ENCODE data around the gene UBASH3B.
"Not testable (repeated sequence)": the region's sequence is repeated elsewhere in the genome, so short reads cannot be mapped to it uniquely, and the experiment has no call there.

The UBASH3B gene

GRCh38 chr11:122815900-122816299 is 160.4 kb downstream of the UBASH3B start:
- Mint-ChIP-seq H3K4me3 (no peak overlapping the region), H3K4me1 (ENCODE audit: low read depth) (peaks cover 6% of the 10 kb centered on the region), H3K9me3 (peaks cover 15% of the 10 kb centered on the region), H3K36me3 (ENCODE audit: low read depth) (no peaks in the 10 kb centered on the region), H3K27ac (no peak overlapping the region), H3K27me3 (peaks cover 4% of the 10 kb centered on the region)
- intact Hi-C loops (cut with micrococcal nuclease): no loop called here

DNA sequence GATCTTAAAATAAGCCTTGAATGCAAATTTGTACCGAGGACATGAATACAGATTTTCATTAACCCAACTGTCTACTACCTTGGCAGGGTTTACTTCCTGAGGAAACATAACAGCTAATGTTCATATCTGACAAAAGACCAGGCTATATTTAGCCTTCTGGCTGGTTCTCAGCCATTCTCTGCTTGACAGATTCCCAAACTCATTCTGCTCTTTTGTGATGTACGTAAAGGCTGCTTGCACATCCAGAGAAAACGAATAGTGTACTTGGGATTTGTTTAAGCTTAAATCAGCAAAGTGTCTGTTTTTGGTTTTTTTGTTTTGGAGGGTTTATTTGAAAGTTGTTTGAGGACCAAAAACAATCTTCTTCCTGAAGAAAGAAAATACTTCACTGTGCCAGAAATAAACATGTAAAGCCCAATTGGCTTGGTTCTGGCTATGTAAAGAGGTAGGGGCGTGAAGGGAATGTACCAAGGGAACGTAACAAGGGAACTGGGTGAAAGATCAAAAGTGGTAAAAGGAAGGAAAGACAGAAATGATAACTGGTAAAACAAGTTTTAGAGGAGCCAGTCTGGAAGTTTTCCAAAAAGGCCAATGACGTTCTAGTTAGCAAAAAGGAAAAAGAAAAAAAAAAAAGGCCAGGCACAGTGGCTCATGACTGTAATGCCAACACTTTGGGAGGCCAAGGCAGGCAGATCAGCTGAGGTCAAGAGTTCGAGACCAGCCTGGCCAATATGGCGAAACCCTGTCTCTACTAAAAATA is 161.4 kb downstream of the UBASH3B start:
- H3K4me3 Mint-ChIP-seq: no peak overlapping the region
- peaks cover 4% of the 10 kb centered on the region for H3K27me3 Mint-ChIP-seq
- intact Hi-C loops (cut with micrococcal nuclease): no loop called here
- H3K9me3 Mint-ChIP-seq: peaks cover 15% of the 10 kb centered on the region
- H3K36me3 Mint-ChIP-seq (ENCODE audit: low read depth): no peaks in the 10 kb centered on the region
- H3K4me1 Mint-ChIP-seq (ENCODE audit: low read depth): peaks cover 6% of the 10 kb centered on the region
- H3K27ac Mint-ChIP-seq: no peak overlapping the region

GRCh38 chr11:122820158-122820557 is 164.6 kb downstream of the UBASH3B start:
- Mint-ChIP-seq H3K27me3 (peaks cover 13% of the 10 kb centered on the region), H3K9me3 (peaks cover 15% of the 10 kb centered on the region), H3K4me3 (no peak overlapping the region), H3K36me3 (ENCODE audit: low read depth) (no peaks in the 10 kb centered on the region), H3K27ac (no peak overlapping the region), H3K4me1 (ENCODE audit: low read depth) (peaks cover 6% of the 10 kb centered on the region)
- intact Hi-C loops (cut with micrococcal nuclease): no loop called here

DNA sequence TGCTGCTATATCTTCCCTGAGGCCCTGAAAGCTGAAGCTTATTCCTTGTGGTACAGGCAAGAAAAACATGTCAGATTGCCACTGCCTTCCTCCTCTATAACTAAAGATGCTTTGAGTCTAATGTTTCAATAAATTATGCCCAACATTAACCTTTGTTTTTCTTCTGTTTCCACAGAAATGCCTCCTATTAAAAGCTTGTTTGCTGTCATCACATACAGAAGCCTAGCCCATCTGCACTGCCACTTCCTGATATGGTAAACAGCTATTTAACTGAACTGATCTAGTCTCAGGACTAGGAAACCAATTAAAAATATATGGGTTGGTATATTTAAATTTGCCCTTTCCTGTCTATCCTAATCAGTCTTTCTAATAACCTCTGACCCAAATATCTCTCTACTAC is 165.6 kb downstream of the UBASH3B start:
- peaks cover 6% of the 10 kb centered on the region for H3K4me1 Mint-ChIP-seq (ENCODE audit: low read depth)
- peaks cover 23% of the 10 kb centered on the region for H3K27me3 Mint-ChIP-seq
- H3K36me3 Mint-ChIP-seq (ENCODE audit: low read depth): no peaks in the 10 kb centered on the region
- no peak overlapping the region for H3K27ac Mint-ChIP-seq
- intact Hi-C loops (cut with micrococcal nuclease): no loop called here
- H3K4me3 Mint-ChIP-seq: no peak overlapping the region
- H3K9me3 Mint-ChIP-seq: peaks cover 15% of the 10 kb centered on the region

DNA sequence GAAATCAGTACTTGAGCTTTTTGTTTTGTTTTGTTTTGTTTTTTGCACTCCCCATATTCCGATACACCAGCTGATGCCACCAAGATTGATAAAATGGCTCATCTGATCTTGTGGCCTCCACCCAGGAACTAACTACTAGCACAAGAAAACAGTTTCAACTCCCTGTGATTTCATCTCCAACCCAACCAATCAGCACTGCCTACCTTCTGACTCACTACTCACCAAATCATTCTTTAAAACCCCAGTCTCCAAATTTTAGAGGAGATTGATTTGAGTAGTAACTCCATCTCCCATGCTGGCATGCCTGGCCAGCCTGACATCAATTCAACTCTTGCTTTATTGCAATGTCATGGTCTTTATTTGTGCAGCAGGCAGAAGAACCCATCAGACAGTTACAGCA is 166.7 kb downstream of the UBASH3B start:
- Mint-ChIP-seq H3K9me3 (peaks cover 15% of the 10 kb centered on the region), H3K4me3 (no peak overlapping the region), H3K27ac (no peak overlapping the region), H3K27me3 (peaks cover 22% of the 10 kb centered on the region), H3K36me3 (ENCODE audit: low read depth) (no peaks in the 10 kb centered on the region), H3K4me1 (ENCODE audit: low read depth) (peaks cover under 1% of the 10 kb centered on the region)
- intact Hi-C loops (cut with micrococcal nuclease): no loop called here

DNA sequence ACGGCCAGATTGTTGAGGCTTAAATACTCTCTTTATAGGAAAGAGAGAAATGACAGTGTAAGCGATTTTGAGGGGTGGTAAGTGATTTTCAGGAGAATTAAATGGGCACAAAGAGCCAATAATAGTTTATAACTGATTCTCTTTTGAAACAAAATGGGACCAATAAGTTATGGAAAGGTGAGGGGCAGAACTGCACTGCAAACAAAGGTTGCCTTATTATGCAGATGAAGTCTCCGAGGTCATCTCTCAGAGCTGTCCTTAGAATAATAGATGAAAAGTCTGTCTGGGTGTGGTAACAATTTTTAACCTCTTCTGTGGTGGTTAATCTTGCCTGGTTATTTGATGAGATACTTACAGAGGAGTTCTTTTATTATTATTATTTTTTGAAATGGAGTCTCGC is 168.0 kb downstream of the UBASH3B start:
- no peak overlapping the region for H3K4me3 Mint-ChIP-seq
- intact Hi-C loops (cut with micrococcal nuclease): no loop called here
- H3K36me3 Mint-ChIP-seq (ENCODE audit: low read depth): no peaks in the 10 kb centered on the region
- H3K9me3 Mint-ChIP-seq: peaks cover 13% of the 10 kb centered on the region
- H3K27me3 Mint-ChIP-seq: peaks cover 22% of the 10 kb centered on the region
- H3K27ac Mint-ChIP-seq: no peak overlapping the region
- H3K4me1 Mint-ChIP-seq (ENCODE audit: low read depth): no peaks in the 10 kb centered on the region

DNA sequence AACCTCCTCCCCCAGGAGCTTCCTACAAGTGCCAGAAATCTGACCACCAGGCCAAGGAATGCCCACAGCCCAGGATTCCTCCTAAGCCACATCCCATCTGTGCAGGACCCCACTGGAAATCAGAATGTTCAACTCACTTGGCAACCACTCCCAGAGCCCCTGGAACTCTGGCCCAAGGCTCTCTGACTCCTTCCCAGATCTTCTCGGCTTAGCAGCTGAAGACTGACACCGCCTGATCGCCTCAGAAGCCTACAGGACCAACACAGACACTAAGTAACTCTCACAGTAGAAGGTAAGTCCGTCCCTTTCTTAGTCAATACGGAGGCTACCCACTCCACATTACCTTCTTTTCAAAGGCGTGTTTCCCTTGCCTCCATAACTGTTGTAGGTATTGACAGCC is 173.8 kb downstream of the UBASH3B start:
- intact Hi-C loops (cut with micrococcal nuclease); H3K4me3 Mint-ChIP-seq; H3K9me3 Mint-ChIP-seq; H3K36me3 Mint-ChIP-seq (ENCODE audit: low read depth); H3K27ac Mint-ChIP-seq: not testable (repeated sequence)
- Mint-ChIP-seq H3K27me3 (peaks cover 38% of the 10 kb centered on the region), H3K4me1 (ENCODE audit: low read depth) (peaks cover 38% of the 10 kb centered on the region)

GRCh38 chr11:122832297-122832696 is 176.8 kb downstream of the UBASH3B start:
- H3K27ac Mint-ChIP-seq; H3K9me3 Mint-ChIP-seq; H3K4me3 Mint-ChIP-seq; intact Hi-C loops (cut with micrococcal nuclease); H3K36me3 Mint-ChIP-seq (ENCODE audit: low read depth): not testable (repeated sequence)
- H3K27me3 Mint-ChIP-seq: peaks cover 26% of the 10 kb centered on the region
- peaks cover 38% of the 10 kb centered on the region for H3K4me1 Mint-ChIP-seq (ENCODE audit: low read depth)

- H3K36me3 Mint-ChIP-seq (ENCODE audit: low read depth): no peaks in the 10 kb centered on the region
- peaks cover 31% of the 10 kb centered on the region for H3K27me3 Mint-ChIP-seq
- no peak overlapping the region for H3K27ac Mint-ChIP-seq
- intact Hi-C loops (cut with micrococcal nuclease): no loop called here
- H3K9me3 Mint-ChIP-seq: no peaks in the 10 kb centered on the region
- H3K4me3 Mint-ChIP-seq: no peak overlapping the region
- H3K4me1 Mint-ChIP-seq (ENCODE audit: low read depth): peaks cover 38% of the 10 kb centered on the region
Observed at GRCh38 chr11:122832721-122833470, 177.4 kb downstream of the UBASH3B start.

GRCh38 chr11:122833846-122834464 is 178.4 kb downstream of the UBASH3B start:
- Mint-ChIP-seq H3K27me3 (peaks cover 34% of the 10 kb centered on the region), H3K27ac (no peak overlapping the region), H3K4me1 (ENCODE audit: low read depth) (peaks cover 38% of the 10 kb centered on the region)

DNA sequence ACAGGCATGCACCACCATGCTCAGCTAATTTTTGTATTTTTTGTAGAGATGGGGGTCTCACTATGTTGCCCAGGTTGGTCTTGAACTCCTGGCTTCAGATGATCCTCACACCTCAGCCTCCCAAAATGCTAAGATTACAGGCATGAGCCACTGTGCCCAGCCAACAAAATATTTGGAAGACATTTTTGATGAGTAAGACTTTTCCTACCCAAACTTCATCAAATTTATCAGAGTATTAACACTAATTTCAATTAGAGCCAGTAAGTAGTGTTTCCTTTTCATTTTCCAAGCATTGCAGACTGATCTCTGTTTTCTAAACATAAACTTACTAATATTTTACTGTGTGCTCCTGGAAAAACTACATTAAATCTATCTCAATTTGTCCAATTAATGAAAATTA is 181.4 kb downstream of the UBASH3B start:
- Mint-ChIP-seq H3K9me3 (no peaks in the 10 kb centered on the region), H3K4me1 (ENCODE audit: low read depth) (peaks cover 15% of the 10 kb centered on the region), H3K36me3 (ENCODE audit: low read depth) (no peaks in the 10 kb centered on the region), H3K4me3 (no peak overlapping the region), H3K27ac (no peak overlapping the region), H3K27me3 (peaks cover 26% of the 10 kb centered on the region)
- intact Hi-C loops (cut with micrococcal nuclease): no loop called here

More at GRCh38 chr11:122833846-122834464, 178.4 kb downstream of the UBASH3B start:
- intact Hi-C loops (cut with micrococcal nuclease): no loop called here
- no peak overlapping the region for H3K4me3 Mint-ChIP-seq
- H3K36me3 Mint-ChIP-seq (ENCODE audit: low read depth): no peaks in the 10 kb centered on the region
- H3K9me3 Mint-ChIP-seq: no peaks in the 10 kb centered on the region

GRCh38 chr11:122837528-122838346 is 182.2 kb downstream of the UBASH3B start:
- no peak overlapping the region for H3K4me3 Mint-ChIP-seq
- no peaks in the 10 kb centered on the region for H3K9me3 Mint-ChIP-seq
- H3K4me1 Mint-ChIP-seq (ENCODE audit: low read depth): peaks cover 6% of the 10 kb centered on the region
- no peak overlapping the region for H3K27ac Mint-ChIP-seq
- no peaks in the 10 kb centered on the region for H3K36me3 Mint-ChIP-seq (ENCODE audit: low read depth)
- intact Hi-C loops (cut with micrococcal nuclease): no loop called here
- peaks cover 23% of the 10 kb centered on the region for H3K27me3 Mint-ChIP-seq

DNA sequence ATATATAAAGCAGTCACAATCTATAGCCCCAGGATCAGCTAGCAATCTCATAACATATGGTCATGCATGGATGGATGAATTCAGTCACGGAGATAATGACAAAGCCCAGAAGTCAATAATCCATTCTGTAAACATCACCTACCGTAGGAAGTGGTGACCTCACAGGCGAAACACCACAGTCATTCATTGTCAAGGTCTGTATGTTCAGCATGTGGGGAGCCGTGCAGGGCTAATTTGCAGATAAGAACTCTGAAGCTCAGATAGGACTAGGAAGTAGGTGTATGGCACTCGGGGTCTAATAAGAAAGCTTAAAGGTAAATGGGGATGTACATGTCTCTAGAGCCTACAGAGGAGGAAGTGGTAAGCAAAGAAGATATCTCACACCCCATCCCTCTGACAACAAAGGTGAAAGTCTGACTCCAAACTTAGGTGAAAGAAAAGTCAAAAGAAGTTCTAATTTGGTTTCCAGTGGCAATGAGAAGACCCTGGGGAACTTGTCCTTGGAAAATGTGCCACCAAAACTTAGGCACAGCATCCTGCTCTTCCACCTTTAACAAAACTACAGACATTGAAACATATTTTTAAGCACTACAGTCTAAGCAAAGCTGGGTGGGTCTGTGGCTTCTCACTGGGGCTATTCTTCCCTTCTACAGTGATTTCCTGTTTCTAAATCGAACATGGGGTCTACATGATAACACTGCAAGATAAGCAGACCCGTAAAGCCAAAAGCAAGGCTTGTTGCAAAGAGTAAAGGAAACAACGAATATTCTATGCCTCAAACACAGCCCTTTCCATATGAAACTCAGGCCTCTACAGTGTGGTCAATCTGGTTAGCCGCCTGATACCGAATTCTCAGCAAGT is 188.0 kb downstream of the UBASH3B start:
- H3K9me3 Mint-ChIP-seq: no peaks in the 10 kb centered on the region
- peaks cover 13% of the 10 kb centered on the region for H3K4me1 Mint-ChIP-seq (ENCODE audit: low read depth)
- no peak overlapping the region for H3K27ac Mint-ChIP-seq
- intact Hi-C loops (cut with micrococcal nuclease): no loop called here
- no peak overlapping the region for H3K4me3 Mint-ChIP-seq
- peaks cover 6% of the 10 kb centered on the region for H3K27me3 Mint-ChIP-seq
- H3K36me3 Mint-ChIP-seq (ENCODE audit: low read depth): no peaks in the 10 kb centered on the region
